ENCODE data around the gene XRCC5. TPM values are rescaled to one million over a fixed set of nuclear protein-coding genes. Genes with fewer than 3 reads are reported as not detected.

The XRCC5 gene
- polyA plus RNA-seq, 1 donor (not counting 4 experiments of a cell fraction or from before 2014, with no cell fraction given): 521 TPM

DNA sequence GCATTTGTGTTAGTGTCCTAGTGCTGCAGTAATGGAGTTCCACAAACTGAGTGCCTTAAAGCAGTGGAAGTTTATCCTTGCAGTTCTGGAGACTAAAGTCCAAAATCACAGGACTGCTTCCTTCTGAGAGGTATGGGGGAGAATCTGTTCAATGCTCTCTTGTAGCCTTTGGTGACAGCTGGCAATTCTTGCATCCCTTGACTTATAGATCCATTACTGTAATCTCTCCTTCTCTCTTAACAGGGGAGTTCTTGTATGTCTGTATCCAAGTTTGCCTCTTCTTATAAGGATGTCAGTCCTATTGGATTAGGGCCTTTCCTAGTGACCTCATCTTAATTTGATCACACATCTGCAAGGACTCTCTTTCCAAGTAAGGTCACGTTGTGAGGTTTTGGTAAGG is 69.9 kb downstream of the XRCC5 start:
- H3K79me2 ChIP-seq (ENCODE audit: control insufficient read depth, insufficient read depth, low read length): peaks cover 55% of the 10 kb centered on the region
- dilution Hi-C loops (cut with MboI; ENCODE audit: extremely low pct_ligation_motif_present, low sequenced_read_pairs): no loop called here
- no peak for DNase-seq (ENCODE audit: low read depth, low spot score)
- H2AFZ ChIP-seq (ENCODE audit: control insufficient read depth, low read length): no peak overlapping the region
- no peaks in the 10 kb centered on the region for H3K27me3 ChIP-seq (ENCODE audit: control insufficient read depth, extremely low read depth, insufficient read depth, low read length)
- no peak for FAIRE-seq
- TF ChIP-seq, protein P1, sequence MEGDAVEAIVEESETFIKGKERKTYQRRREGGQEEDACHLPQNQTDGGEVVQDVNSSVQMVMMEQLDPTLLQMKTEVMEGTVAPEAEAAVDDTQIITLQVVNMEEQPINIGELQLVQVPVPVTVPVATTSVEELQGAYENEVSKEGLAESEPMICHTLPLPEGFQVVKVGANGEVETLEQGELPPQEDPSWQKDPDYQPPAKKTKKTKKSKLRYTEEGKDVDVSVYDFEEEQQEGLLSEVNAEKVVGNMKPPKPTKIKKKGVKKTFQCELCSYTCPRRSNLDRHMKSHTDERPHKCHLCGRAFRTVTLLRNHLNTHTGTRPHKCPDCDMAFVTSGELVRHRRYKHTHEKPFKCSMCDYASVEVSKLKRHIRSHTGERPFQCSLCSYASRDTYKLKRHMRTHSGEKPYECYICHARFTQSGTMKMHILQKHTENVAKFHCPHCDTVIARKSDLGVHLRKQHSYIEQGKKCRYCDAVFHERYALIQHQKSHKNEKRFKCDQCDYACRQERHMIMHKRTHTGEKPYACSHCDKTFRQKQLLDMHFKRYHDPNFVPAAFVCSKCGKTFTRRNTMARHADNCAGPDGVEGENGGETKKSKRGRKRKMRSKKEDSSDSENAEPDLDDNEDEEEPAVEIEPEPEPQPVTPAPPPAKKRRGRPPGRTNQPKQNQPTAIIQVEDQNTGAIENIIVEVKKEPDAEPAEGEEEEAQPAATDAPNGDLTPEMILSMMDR (optimal IDR thresholded peaks at IDR 0.05 in 1 of 3, IDR thresholded peaks at IDR 0.05 in 1 of 3, conservative IDR thresholded peaks at IDR 0.05 in 1 of 3; ENCODE audit: extremely low read depth in 1 of 3, insufficient read depth in 2 of 3, low read length in 3 of 3): no peak
- no peak for TF ChIP-seq EZH2 (IDR thresholded peaks at IDR 0.05; ENCODE audit: low read length)
- H3K4me1 ChIP-seq (ENCODE audit: control insufficient read depth, extremely low read depth, insufficient read depth, low read length): no peaks in the 10 kb centered on the region
- peaks cover 12 to 21% of the 10 kb centered on the region in 2 experiments for H3K36me3 ChIP-seq (ENCODE audit: control insufficient read depth in 2 of 2, extremely low read depth in 1 of 2, insufficient read depth in 2 of 2, low read length in 2 of 2)
- H3K9ac ChIP-seq (ENCODE audit: control insufficient read depth, extremely low read depth, insufficient read depth, low read length): no peak overlapping the region
- no peaks in the 10 kb centered on the region for H3K9me3 ChIP-seq (ENCODE audit: control insufficient read depth, low read depth, low read length)
- no peak overlapping the region for H3K4me2 ChIP-seq (ENCODE audit: control insufficient read depth, extremely low read depth, insufficient read depth, low read depth, low read length)
- H3K9me1 ChIP-seq (ENCODE audit: control insufficient read depth, extremely low read depth, insufficient read depth, low read length): no peaks in the 10 kb centered on the region
- H4K20me1 ChIP-seq (ENCODE audit: control insufficient read depth, extremely low read depth, insufficient read depth, low read length): no peaks in the 10 kb centered on the region
- no peak overlapping the region for H3K4me3 ChIP-seq (ENCODE audit: control insufficient read depth in 2 of 3, extremely low read depth in 1 of 3, insufficient read depth in 2 of 3, low read depth in 1 of 3, low read length in 3 of 3)
- no peak overlapping the region for H3K27ac ChIP-seq (ENCODE audit: control insufficient read depth, insufficient read depth, low read length)

DNA sequence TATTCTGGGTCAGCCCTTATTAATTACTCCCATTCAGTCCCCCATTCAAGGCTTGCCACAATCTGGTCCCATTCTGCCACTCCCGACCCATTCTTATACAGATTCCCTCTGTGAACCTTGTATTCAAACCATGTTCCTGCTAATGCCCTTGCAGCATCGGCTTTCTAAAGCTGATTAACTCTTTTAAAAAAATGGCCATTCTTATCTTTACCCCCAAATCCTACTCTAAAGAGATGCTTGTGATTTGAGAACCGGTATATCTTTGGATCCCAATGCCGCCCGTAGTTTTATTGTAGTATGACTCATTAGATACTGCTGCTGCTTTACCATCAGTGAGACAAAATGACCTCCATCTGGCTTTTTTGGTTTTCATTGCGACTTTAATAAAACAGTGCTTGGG is 72.2 kb downstream of the XRCC5 start:
- Histone ChIP-seq H3K9ac (ENCODE audit: control insufficient read depth, extremely low read depth, insufficient read depth, low read length) (no peak overlapping the region), H3K4me1 (ENCODE audit: control insufficient read depth, extremely low read depth, insufficient read depth, low read length) (peaks cover 3% of the 10 kb centered on the region), H3K4me3 (ENCODE audit: control insufficient read depth in 2 of 3, extremely low read depth in 1 of 3, insufficient read depth in 2 of 3, low read depth in 1 of 3, low read length in 3 of 3) (no peak overlapping the region), H3K27ac (ENCODE audit: control insufficient read depth, insufficient read depth, low read length) (no peak overlapping the region), H3K4me2 (ENCODE audit: control insufficient read depth, extremely low read depth, insufficient read depth, low read depth, low read length) (no peak overlapping the region), H3K27me3 (ENCODE audit: control insufficient read depth, extremely low read depth, insufficient read depth, low read length) (no peaks in the 10 kb centered on the region), H3K9me3 (ENCODE audit: control insufficient read depth, low read depth, low read length) (no peaks in the 10 kb centered on the region), H3K79me2 (ENCODE audit: control insufficient read depth, insufficient read depth, low read length) (peaks cover 58% of the 10 kb centered on the region), H3K9me1 (ENCODE audit: control insufficient read depth, extremely low read depth, insufficient read depth, low read length) (no peaks in the 10 kb centered on the region), H2AFZ (ENCODE audit: control insufficient read depth, low read length) (no peak overlapping the region), H3K36me3 (ENCODE audit: control insufficient read depth in 2 of 2, extremely low read depth in 1 of 2, insufficient read depth in 2 of 2, low read length in 2 of 2) (peaks cover 15 to 18% of the 10 kb centered on the region in 2 experiments), H4K20me1 (ENCODE audit: control insufficient read depth, extremely low read depth, insufficient read depth, low read length) (no peaks in the 10 kb centered on the region)
- FAIRE-seq (no peak), DNase-seq (ENCODE audit: low read depth, low spot score) (no peak)
- no peak for TF ChIP-seq EZH2 (IDR thresholded peaks at IDR 0.05; ENCODE audit: low read length)
- TF ChIP-seq, protein P1 (optimal IDR thresholded peaks at IDR 0.05 in 1 of 3, IDR thresholded peaks at IDR 0.05 in 1 of 3, conservative IDR thresholded peaks at IDR 0.05 in 1 of 3; ENCODE audit: extremely low read depth in 1 of 3, insufficient read depth in 2 of 3, low read length in 3 of 3): no peak
- dilution Hi-C loops (cut with MboI; ENCODE audit: extremely low pct_ligation_motif_present, low sequenced_read_pairs): no loop called here
